Endothelial cell of umbilical vein (primary cell): ENCODE data around the gene VWA8. TPM values are rescaled to one million over a fixed set of nuclear protein-coding genes. Genes with fewer than 3 reads are reported as not detected.

Experiments
- BruUV-seq: library from RNA; stranded (reverse); fragments of 400-500 nt; replicated peaks from 2 replicates; lab custom pipeline; 2021; lab: Mats Ljungman, UMichigan
- CTCF ChIA-PET: fragments of 300-600, 350-600 bp; sonication (Branson Sonifier 250); formaldehyde crosslinking; loops from one replicate; lab custom pipeline; 2021; ENCODE audit warnings: antibody characterized with exemption, inconsistent platforms; lab: Charles Lee
- POLR2A ChIA-PET: fragments of 300-600, 350-600 bp; sonication (Branson Sonifier 250); formaldehyde crosslinking; loops from one replicate; lab custom pipeline; 2021; ENCODE audit warnings: antibody characterized with exemption, inconsistent platforms; lab: Charles Lee
- DNase-seq: peaks from one replicate; pipeline ENCODE4 v3.0.0-alpha.2; 2011; ENCODE audit warnings: low read depth, low spot score
- FAIRE-seq: peaks from 2 replicates; lab custom pipeline; 2011; peaks lifted over from hg19 to GRCh38; lab: Jason Lieb, UNC
- H2AFZ ChIP-seq: 2 replicates; pipeline ENCODE4 v1.6.0; 2012; ENCODE audit warnings: low read depth, low read length, control low read depth, inconsistent platforms
- H3K27ac ChIP-seq: 2 replicates; pipeline ENCODE4 v1.5.1; 2011; ENCODE audit warnings: low read depth, mild to moderate bottlenecking, control low read depth, low read length, moderate library complexity; ENCODE audit not compliant: insufficient read depth
- H3K27me3 ChIP-seq, 2 experiments: 2 replicates each; pipeline versions ENCODE4 v1.6.0 to v1.6.1; 2011; ENCODE audit warnings: low read length in 2 of 2, mixed read lengths in 1 of 2; ENCODE audit not compliant: control insufficient read depth in 2 of 2, insufficient read depth in 2 of 2
- H3K36me3 ChIP-seq, 2 experiments: 2 replicates in 1 of 2; 3 replicates in 1 of 2; pipeline ENCODE4 v1.5.1; 2011; ENCODE audit warnings: low read length in 2 of 2, mild to moderate bottlenecking in 1 of 2, moderate library complexity in 1 of 2; ENCODE audit not compliant: control insufficient read depth in 2 of 2, insufficient read depth in 2 of 2; ENCODE audit errors: extremely low read depth in 1 of 2
- H3K4me1 ChIP-seq: 3 replicates; pipeline ENCODE4 v1.5.1; 2011; ENCODE audit warnings: mild to moderate bottlenecking, low read length; ENCODE audit not compliant: control insufficient read depth, insufficient read depth; ENCODE audit errors: extremely low read depth
- H3K4me2 ChIP-seq: 2 replicates; pipeline ENCODE4 v1.6.1; 2011; ENCODE audit warnings: low read length, control low read depth, mixed read lengths; ENCODE audit not compliant: insufficient read depth
- H3K4me3 ChIP-seq, 3 experiments: fragments of 200-600 bp in 1 of 3; sonication (generic), shearing (Covaris generic) in 1 of 3; replicated peaks in 1 of 3; 2 replicates each; pipeline ENCODE4 v1.5.1; 2011 to 2016; ENCODE audit warnings: control low read depth in 3 of 3, low read length in 3 of 3, mild to moderate bottlenecking in 2 of 3, inconsistent platforms in 1 of 3, low read depth in 1 of 3, moderate library complexity in 1 of 3; ENCODE audit not compliant: insufficient read depth in 1 of 3
- H3K79me2 ChIP-seq: 2 replicates; pipeline ENCODE4 v1.6.0; 2012; ENCODE audit warnings: low read length, inconsistent platforms; ENCODE audit not compliant: control insufficient read depth, insufficient read depth
- H3K9ac ChIP-seq: replicated peaks from 2 replicates; pipeline ENCODE3; 2011; ENCODE audit warnings: low read length, control low read depth; ENCODE audit not compliant: insufficient read depth; ENCODE audit errors: extremely low read depth
- H3K9me1 ChIP-seq: replicated peaks from 3 replicates; pipeline ENCODE4 v1.6.0; 2011; ENCODE audit warnings: mild to moderate bottlenecking, low read length; ENCODE audit not compliant: control insufficient read depth, insufficient read depth; ENCODE audit errors: extremely low read depth
- H3K9me3 ChIP-seq: replicated peaks from 2 replicates; pipeline ENCODE4 v1.5.1; 2012; ENCODE audit warnings: low read length, inconsistent platforms; ENCODE audit not compliant: control insufficient read depth, insufficient read depth
- H4K20me1 ChIP-seq: replicated peaks from 2 replicates; pipeline ENCODE3; 2011; ENCODE audit warnings: mild to moderate bottlenecking, low read length; ENCODE audit not compliant: control insufficient read depth, insufficient read depth; ENCODE audit errors: extremely low read depth
- CTCF ChIP-seq, 2 donors: IDR thresholded peaks; 1 replicate in 1 of 2; 2 replicates in 1 of 2; pipeline ENCODE4 v1.5.1; 2011; ENCODE audit warnings: low read length in 2 of 2, mild to moderate bottlenecking in 2 of 2, moderate library complexity in 2 of 2, control low read depth in 1 of 2, inconsistent platforms in 1 of 2, low read depth in 1 of 2; ENCODE audit not compliant: insufficient read depth in 1 of 2; ENCODE audit errors: extremely low read depth in 1 of 2
- EZH2 ChIP-seq: IDR thresholded peaks from 2 replicates; pipeline ENCODE4 v1.6.1; 2012; ENCODE audit warnings: borderline replicate concordance, low read depth, mild to moderate bottlenecking, moderate library complexity, low read length, inconsistent platforms; ENCODE audit not compliant: severe bottlenecking
- FOS ChIP-seq: IDR thresholded peaks from 2 replicates; pipeline ENCODE4 v1.6.1; 2011; ENCODE audit warnings: mild to moderate bottlenecking, low read length, moderate library complexity, borderline replicate concordance; ENCODE audit not compliant: insufficient read depth
- GATA2 ChIP-seq: IDR thresholded peaks from 2 replicates; pipeline ENCODE4 v1.7.0; 2011; ENCODE audit warnings: low read depth, mild to moderate bottlenecking, moderate library complexity, mixed read lengths, low read length; ENCODE audit not compliant: insufficient read length, insufficient read depth
- MYC ChIP-seq: IDR thresholded peaks from one replicate; pipeline ENCODE4 v1.6.1; 2011; ENCODE audit warnings: mild to moderate bottlenecking, low read depth, low read length
- POLR2AphosphoS5 ChIP-seq: IDR thresholded peaks from 2 replicates; pipeline ENCODE4 v1.6.1; 2012; ENCODE audit warnings: low read depth, mild to moderate bottlenecking, control low read depth, low read length, moderate library complexity; ENCODE audit not compliant: insufficient read depth
- dilution Hi-C: fragments of 300-500 bp; cut with MboI; formaldehyde crosslinking; loops from one replicate; pipeline ENCODE4 v1.15.0; 2019; ENCODE audit warnings: low sequenced_read_pairs; ENCODE audit not compliant: extremely low pct_ligation_motif_present
- intact Hi-C: fragments of 100-400 bp; cut with micrococcal nuclease; formaldehyde crosslinking; loops from one replicate; pipeline ENCODE4 v1.10.0; 2022
- polyA plus RNA-seq, 4 experiments: library from polyadenylated mRNA; depleted of rRNA in 3 of 4; stranded (reverse) in 3 of 4; unstranded in 1 of 4; fragments of >200 nt; gene quantifications; 2 replicates each; pipeline versions ENCODE4 v1.2.1 to v1.2.3, GENCODE V29; 2011 to 2012; ENCODE audit warnings: missing spikeins in 1 of 4
- total RNA-seq: library from RNA; stranded (reverse); gene quantifications from 2 replicates; pipeline ENCODE4 v1.2.3, GENCODE V29; 2021

VWA8 gene
- total and polyA plus RNA-seq, 2 donors (not counting 3 experiments of a cell fraction or from before 2014, with no cell fraction given), result 2.9 to 11.3 TPM

GRCh38 chr13:41833201-41833600, 127.7 kb downstream of the VWA8 start:
- CTCF ChIA-PET, result interaction anchor here (0.7 to 1.4 kb wide), 2 partner anchors 13 to 16 kb away, joined by 3 to 4 read pairs; no protein-coding TSS in a partner anchor
- no TSS peak for BruUV-seq

More at GRCh38 chr13:41833201-41833600, 127.7 kb downstream of the VWA8 start:
- Histone ChIP-seq H3K4me2 (no peak overlapping the region), H2AFZ (no peak overlapping the region), H3K9ac (no peak overlapping the region), H3K9me1 (no peaks in the 10 kb centered on the region), H4K20me1 (no peaks in the 10 kb centered on the region), H3K36me3 (no peaks in the 10 kb centered on the region), H3K9me3 (no peaks in the 10 kb centered on the region), H3K79me2 (no peaks in the 10 kb centered on the region), H3K4me3 (no peak overlapping the region), H3K4me1 (peaks cover 27% of the 10 kb centered on the region), H3K27me3 (no peaks in the 10 kb centered on the region), H3K27ac (no peak overlapping the region)
- dilution Hi-C loops, result no loop called here
- POLR2A ChIA-PET, result no interaction called here
- TF ChIP-seq CTCF (IDR thresholded peaks at IDR 0.05; ENCODE audit: extremely low read depth in 1 of 2, insufficient read depth in 1 of 2, low read depth in 1 of 2, low read length in 2 of 2), result no peak
- TF ChIP-seq FOS, result no peak
- no peak for TF ChIP-seq GATA2
- no peak for TF ChIP-seq EZH2
- no peak for TF ChIP-seq POLR2AphosphoS5
- no peak for TF ChIP-seq MYC
- no peak for DNase-seq
- intact Hi-C loops, result no loop called here
- no peak for FAIRE-seq
